NCI-H2196 (cell line): ENCODE measurements around the gene OR5M8.

Experiments used
- DNase-seq: peaks from one replicate; lab custom pipeline; 2025; ENCODE audit not compliant: unreplicated experiment; lab: John Stamatoyannopoulos, UW

OR5M8 gene

GRCh38 chr11:56491270-56491669 is at the start of gene OR5M8:
Gene OR5M8 (minus strand): TSS chr11:56491370. CDS start chr11:56491370, 0 bp downstream.
- DNase-seq = no peak

GRCh38 chr11:56533054-56533740 is 42.0 kb upstream of the OR5M8 start:
- no peak for DNase-seq

- DNase-seq = no peak
Measured at GRCh38 chr11:56531856-56532255, 40.7 kb upstream of the OR5M8 start.

- no peak for DNase-seq
Measured at GRCh38 chr11:56522008-56522407, 30.8 kb upstream of the OR5M8 start.

GRCh38 chr11:56513280-56513679 is 22.1 kb upstream of the OR5M8 start:
- no peak for DNase-seq

- DNase-seq = no peak
Measured at GRCh38 chr11:56509439-56509838, 18.3 kb upstream of the OR5M8 start.

- DNase-seq = no peak
Measured at GRCh38 chr11:56497010-56497409, 5.8 kb upstream of the OR5M8 start.

- DNase-seq = no peak
Measured at GRCh38 chr11:56495117-56495516, 3.9 kb upstream of the OR5M8 start.

- DNase-seq = no peak
Measured at GRCh38 chr11:56486801-56487200, 4.4 kb downstream of the OR5M8 start.

GRCh38 chr11:56474729-56475235 is 16.4 kb downstream of the OR5M8 start:
- DNase-seq = no peak

GRCh38 chr11:56473252-56473651 is 17.9 kb downstream of the OR5M8 start, which contains the start of gene OR5M3:
Gene OR5M3 (minus strand): TSS chr11:56473352. CDS start chr11:56470497, 2,855 bp downstream.
- DNase-seq = no peak

- no peak for DNase-seq
Measured at GRCh38 chr11:56457076-56457475, 34.1 kb downstream of the OR5M8 start.

GRCh38 chr11:56453521-56453920 is 37.6 kb downstream of the OR5M8 start:
- DNase-seq = no peak
